Measurements from ENCODE around the gene MLLT10. TPM values are rescaled to one million over a fixed set of nuclear protein-coding genes. Genes with fewer than 3 reads are reported as not detected.

The MLLT10 gene
- total and polyA plus RNA-seq, 2 donors (not counting 3 experiments of a cell fraction or from before 2014, with no cell fraction given): 35.4 to 54.0 TPM

GRCh38 chr10:21649454-21649872 is 115.4 kb downstream of the MLLT10 start:
- H3K79me2 ChIP-seq (ENCODE audit: control insufficient read depth, insufficient read depth, low read length): peaks cover 40% of the 10 kb centered on the region

More at GRCh38 chr10:21649454-21649872, 115.4 kb downstream of the MLLT10 start:
- no peak for TF ChIP-seq POLR2AphosphoS5 (IDR thresholded peaks at IDR 0.05; ENCODE audit: insufficient read depth, low read depth, low read length)
- no peak for TF ChIP-seq FOS (IDR thresholded peaks at IDR 0.05; ENCODE audit: borderline replicate concordance, insufficient read depth, low read length)
- no peak for TF ChIP-seq EZH2 (IDR thresholded peaks at IDR 0.05; ENCODE audit: borderline replicate concordance, low read depth, low read length, severe bottlenecking)
- TF ChIP-seq MYC (IDR thresholded peaks at IDR 0.05; ENCODE audit: low read depth, low read length): no peak
- TF ChIP-seq JUN (IDR thresholded peaks at IDR 0.05; ENCODE audit: borderline replicate concordance, insufficient read depth, insufficient read length, low read depth): no peak
- TF ChIP-seq CTCF (IDR thresholded peaks at IDR 0.05; ENCODE audit: extremely low read depth in 1 of 2, insufficient read depth in 1 of 2, low read depth in 1 of 2, low read length in 2 of 2): no peak
- no TSS peak for BruUV-seq (replicated peaks)
- Histone ChIP-seq H3K9me1 (replicated peaks; ENCODE audit: control insufficient read depth, extremely low read depth, insufficient read depth, low read length) (no peaks in the 10 kb centered on the region), H3K27ac (ENCODE audit: insufficient read depth, low read depth, low read length) (no peak overlapping the region), H3K9ac (replicated peaks; ENCODE audit: extremely low read depth, insufficient read depth, low read length) (no peak overlapping the region), H3K4me1 (ENCODE audit: control insufficient read depth, extremely low read depth, insufficient read depth, low read length) (no peaks in the 10 kb centered on the region), H3K4me3 (replicated peaks in 1 of 3; ENCODE audit: insufficient read depth in 1 of 3, low read depth in 1 of 3, low read length in 3 of 3) (no peak overlapping the region), H2AFZ (ENCODE audit: low read depth, low read length) (no peak overlapping the region), H3K27me3 (ENCODE audit: control insufficient read depth in 2 of 2, insufficient read depth in 2 of 2, low read length in 2 of 2) (no peaks in the 10 kb centered on the region), H4K20me1 (replicated peaks; ENCODE audit: control insufficient read depth, extremely low read depth, insufficient read depth, low read length) (peaks cover 5% of the 10 kb centered on the region), H3K9me3 (replicated peaks; ENCODE audit: control insufficient read depth, insufficient read depth, low read length) (no peaks in the 10 kb centered on the region), H3K36me3 (ENCODE audit: control insufficient read depth in 2 of 2, extremely low read depth in 1 of 2, insufficient read depth in 2 of 2, low read length in 2 of 2) (peaks cover 0 to 3% of the 10 kb centered on the region in 2 experiments), H3K4me2 (ENCODE audit: insufficient read depth, low read length) (no peak overlapping the region)
- CTCF ChIA-PET: no interaction called here
- dilution Hi-C loops (cut with MboI; ENCODE audit: extremely low pct_ligation_motif_present, low sequenced_read_pairs) (no loop called here), intact Hi-C loops (cut with micrococcal nuclease) (no loop called here)
- DNase-seq (ENCODE audit: low read depth, low spot score) (no peak), FAIRE-seq (no peak)
- POLR2A ChIA-PET: no interaction called here

Data from endothelial cell of umbilical vein (primary cell).